ENCODE results near the gene BACE2. TPM values are rescaled to one million over a fixed set of nuclear protein-coding genes. Genes with fewer than 3 reads are reported as not detected.

Gene BACE2
- polyA plus RNA-seq, 10 donors, result 33.6 to 56.4 (median 39.8) TPM

- DNase-seq, result no peak
These were observed 43.3 kb downstream of the BACE2 start for GRCh38 chr21:41211060-41211805.

- DNase-seq, result peak in 1 of 3 donors; percentile 55
These were observed 45.1 kb downstream of the BACE2 start for GRCh38 chr21:41213021-41213420.

GRCh38 chr21:41215856-41216408 is 48.0 kb downstream of the BACE2 start:
- DNase-seq, result no peak

GRCh38 chr21:41216486-41216885 is 48.5 kb downstream of the BACE2 start:
- DNase-seq, result no peak

- DNase-seq, result peak; percentile 27 to 75 (median 56)
These were observed 49.9 kb downstream of the BACE2 start for GRCh38 chr21:41217671-41218385.

GRCh38 chr21:41219498-41220207 is 51.7 kb downstream of the BACE2 start:
- no peak for DNase-seq

GRCh38 chr21:41220208-41220733 is 52.3 kb downstream of the BACE2 start:
- no peak for DNase-seq

GRCh38 chr21:41222247-41223068 is 54.5 kb downstream of the BACE2 start:
- DNase-seq, result no peak

GRCh38 chr21:41226853-41227252 is 58.9 kb downstream of the BACE2 start:
- no peak for DNase-seq

GRCh38 chr21:41227357-41228005 is 59.5 kb downstream of the BACE2 start:
- no peak for DNase-seq

GRCh38 chr21:41228006-41228370 is 60.0 kb downstream of the BACE2 start:
- DNase-seq, result no peak

- DNase-seq, result no peak
These were observed 60.5 kb downstream of the BACE2 start for GRCh38 chr21:41228492-41228891.

- DNase-seq, result no peak
These were observed 61.0 kb downstream of the BACE2 start for GRCh38 chr21:41228958-41229357.

GRCh38 chr21:41229509-41230248 is 61.7 kb downstream of the BACE2 start:
- no peak for DNase-seq

GRCh38 chr21:41230497-41230896 is 62.5 kb downstream of the BACE2 start:
- no peak for DNase-seq

GRCh38 chr21:41231060-41231459 is 63.1 kb downstream of the BACE2 start:
- no peak for DNase-seq

- DNase-seq, result no peak
These were observed 64.1 kb downstream of the BACE2 start for GRCh38 chr21:41232013-41232412.

- DNase-seq, result no peak
These were observed 66.0 kb downstream of the BACE2 start for GRCh38 chr21:41233916-41234315.

- no peak for DNase-seq
These were observed 66.6 kb downstream of the BACE2 start for GRCh38 chr21:41234569-41234968.

- DNase-seq, result peak in 1 of 3 donors; percentile 28
These were observed 67.2 kb downstream of the BACE2 start for GRCh38 chr21:41235201-41235600.

All from muscle of back (tissue), 11 donors.